NCI-H1048 (cell line): ENCODE measurements around the gene TNNI2.

Experiments used
- DNase-seq: peaks from one replicate; lab custom pipeline; 2025; lab: John Stamatoyannopoulos, UW

TNNI2 gene

GRCh38 chr11:1847006-1847735 is 8.4 kb downstream of the TNNI2 start:
- DNase-seq: no peak

DNA sequence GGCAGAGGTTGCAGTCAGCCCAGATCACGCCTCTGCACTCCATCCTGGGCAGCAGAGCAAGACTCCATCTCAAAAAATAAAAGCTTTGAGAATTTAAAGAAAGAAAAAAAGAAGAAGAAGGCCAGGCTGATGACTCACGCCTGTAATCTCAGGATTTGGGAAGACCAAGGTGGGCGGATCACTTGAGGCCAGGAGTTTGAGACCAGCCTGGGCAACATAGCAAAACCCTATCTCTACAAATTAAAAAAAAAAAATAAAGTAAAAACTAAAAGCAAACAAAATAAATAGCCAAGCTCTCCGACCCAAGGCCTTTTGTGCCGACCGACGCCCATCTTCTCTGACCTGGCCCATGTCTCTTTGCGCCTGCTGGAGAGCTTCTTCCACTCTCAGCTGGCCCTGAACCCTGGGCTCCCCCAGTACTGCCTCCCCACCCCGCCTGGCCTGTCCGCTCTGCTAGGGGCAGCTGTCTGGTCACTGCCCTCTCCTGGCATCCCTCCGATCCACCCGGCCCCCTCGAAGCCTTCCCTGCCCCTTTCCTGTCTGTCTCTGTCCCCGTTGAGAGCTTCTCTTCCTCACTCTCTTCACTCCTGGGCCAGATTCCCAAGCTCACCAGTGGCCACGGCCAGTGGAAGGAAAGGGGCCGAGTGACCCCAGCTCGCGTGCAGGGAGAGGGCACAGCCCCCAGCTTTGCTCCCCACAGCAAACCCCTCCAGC is 9.3 kb downstream of the TNNI2 start:
- DNase-seq: no peak

DNA sequence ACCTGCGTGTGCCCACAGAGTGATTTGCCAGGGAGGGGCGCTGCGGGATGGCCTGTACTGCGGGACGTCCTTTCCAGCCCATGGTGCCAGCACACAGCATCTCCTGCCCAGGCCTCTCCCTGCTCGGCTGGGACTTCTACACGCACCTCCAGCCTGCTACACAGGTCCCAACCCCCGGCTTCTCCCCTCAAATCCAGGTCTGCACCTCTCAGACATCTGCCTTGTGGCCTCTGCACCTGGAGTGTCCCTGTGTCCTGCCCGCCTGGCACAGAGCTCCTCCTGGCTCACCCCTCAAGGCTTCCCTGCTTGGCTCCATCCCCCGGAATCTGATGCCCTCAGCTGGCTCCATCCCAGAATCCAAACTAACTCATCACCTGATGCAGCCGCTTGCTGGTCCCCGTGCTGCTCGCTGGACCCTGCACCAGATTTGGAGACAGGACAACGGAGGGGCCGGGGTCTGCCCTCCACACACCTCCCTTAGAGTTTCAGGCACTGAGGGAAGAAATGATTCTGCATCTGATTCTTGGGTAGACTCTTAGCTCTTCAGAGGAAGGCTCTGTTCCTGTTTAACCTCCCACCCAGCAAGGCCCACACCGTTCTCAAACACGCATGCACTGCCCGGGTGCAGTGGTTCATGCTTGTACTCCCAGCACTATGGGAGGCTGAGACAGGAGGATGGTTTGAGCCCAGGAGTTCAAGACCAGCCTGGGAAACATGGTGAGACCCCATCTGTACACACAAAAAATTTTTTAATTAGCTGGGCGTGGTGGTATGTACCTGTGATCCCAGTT is 10.1 kb downstream of the TNNI2 start:
- DNase-seq: no peak

GRCh38 chr11:1851468-1852180 is 12.8 kb downstream of the TNNI2 start:
- DNase-seq: no peak

DNA sequence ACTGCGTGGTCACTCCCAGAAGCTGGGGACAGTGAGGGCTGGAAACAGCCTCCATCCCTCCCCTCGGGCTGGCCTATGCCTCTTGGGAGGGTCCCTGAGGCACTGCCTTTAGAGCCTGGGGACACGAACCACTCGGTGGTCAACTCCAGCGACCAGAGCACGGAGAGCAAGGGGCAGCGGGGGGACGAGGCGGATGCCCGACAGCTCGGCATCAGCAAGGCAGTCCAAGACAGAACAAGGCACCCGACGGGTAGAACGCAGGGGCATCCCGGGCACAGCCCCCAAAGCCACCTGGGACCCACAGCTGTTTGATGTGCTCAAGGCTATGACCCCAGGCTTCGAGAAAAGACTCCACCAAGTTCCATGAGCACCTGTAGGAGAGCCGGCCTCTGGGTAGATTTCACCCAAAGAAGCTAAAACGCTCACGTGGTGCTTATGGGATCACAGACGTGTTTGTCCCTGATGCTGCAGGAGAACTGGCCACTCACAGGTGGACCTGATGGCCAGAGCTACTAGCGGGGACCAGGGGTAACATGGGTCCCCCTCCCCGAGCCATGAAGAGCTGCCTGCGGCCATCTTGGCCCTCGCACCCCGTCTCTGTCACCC is 13.6 kb downstream of the TNNI2 start:
- DNase-seq: no peak

DNA sequence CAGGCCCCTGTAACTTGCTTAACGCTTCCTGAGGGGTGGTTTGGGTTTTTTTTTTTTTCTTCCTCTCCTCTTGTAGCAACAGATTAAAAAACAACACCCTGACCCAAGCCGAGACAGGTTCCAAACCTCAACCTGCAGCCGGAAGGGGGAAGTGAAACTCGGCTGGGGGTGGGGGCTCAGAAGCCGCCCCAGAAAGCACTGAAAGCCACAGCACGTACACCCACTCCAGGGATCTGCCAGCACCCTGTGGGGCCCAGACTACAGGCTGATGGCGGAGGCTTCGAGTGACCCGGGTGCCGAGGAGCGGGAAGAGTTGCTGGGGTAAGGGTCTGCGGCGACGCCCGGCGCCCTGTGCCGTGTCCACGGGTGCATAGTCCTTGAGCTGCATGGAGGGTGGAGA is 14.1 kb downstream of the TNNI2 start, which contains the start of gene LSP1:
TSS of gene LSP1 (plus strand) at position 208 of the 400 bp plus-strand sequence. CDS start at position 269, 61 bp downstream.
- DNase-seq: no peak

DNA sequence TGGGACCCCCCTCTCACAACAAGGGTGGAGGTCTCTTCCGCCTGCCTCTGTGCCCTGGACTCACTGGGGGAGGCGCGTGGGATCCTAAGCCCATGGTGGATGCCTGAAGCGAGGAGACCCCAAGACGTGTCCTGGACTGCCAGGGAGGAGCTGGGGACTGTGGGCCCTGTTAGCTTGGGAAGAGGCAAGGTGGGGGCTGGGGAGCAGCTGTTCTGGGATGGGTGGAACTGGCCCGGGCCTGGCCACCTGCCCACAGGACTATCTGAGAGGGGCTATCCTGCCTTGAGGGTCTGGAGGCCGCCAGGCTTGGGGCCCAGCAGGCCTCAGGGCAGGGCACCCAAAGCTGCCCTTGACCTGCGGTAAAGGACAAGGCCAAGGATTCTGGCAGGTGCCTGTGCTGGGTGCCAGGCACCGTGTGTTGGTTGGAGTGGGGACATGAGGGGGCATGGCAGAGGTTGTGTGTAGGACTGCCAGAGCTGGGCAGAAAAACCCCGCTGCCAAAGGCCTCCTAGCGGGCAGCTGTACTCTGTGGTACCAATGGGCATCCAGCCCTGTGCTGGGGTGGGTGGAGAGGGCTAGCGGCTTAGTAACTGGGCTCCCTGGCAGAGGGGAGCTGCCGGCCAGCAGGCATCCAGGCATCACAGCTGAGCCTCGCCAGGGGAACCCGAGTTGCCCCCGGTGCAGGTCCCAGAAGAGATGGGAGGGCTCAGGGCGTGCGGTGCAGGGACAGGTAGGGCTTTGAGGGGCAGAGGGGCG is 14.8 kb downstream of the TNNI2 start:
- no peak for DNase-seq

DNA sequence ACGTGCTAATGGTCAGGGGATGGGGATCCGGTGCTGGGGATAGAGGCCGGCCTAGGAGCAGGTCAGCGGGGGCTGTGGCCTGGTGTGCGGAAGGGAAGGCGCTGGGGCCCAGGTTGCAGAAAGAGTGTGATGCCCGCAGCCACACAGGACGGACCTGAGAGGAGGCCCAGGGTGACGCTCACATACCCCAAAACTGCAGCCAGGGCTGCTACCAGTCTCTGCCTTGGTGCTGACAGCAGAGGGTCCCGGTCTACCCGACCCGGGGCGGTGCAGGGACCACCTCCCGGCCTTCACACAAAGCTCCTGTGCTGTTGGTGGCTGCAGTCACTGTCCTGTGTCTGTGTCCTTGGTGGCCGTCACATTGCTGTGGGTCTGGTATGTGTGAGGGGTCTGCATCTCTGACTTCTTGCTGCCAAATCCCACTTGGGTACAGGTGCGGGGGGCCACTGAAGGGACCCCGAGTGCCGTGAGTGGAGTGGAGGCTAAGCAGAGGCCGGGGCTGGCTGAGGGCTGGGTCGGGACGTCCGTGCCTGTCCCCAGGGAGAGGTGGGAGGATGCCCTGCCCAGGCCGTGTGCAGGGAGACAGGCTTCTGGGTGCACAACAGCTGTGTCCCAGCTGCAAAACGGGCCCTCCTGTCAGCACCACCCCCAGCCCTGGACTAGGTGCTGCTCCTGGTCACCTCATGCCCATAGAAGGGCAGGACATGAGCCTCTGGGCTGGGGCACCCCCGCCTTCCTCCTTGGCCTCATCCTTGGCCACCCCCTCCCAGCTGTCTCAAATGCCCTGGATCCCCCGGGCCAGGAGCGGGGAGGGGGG is 15.6 kb downstream of the TNNI2 start:
- DNase-seq: no peak

DNA sequence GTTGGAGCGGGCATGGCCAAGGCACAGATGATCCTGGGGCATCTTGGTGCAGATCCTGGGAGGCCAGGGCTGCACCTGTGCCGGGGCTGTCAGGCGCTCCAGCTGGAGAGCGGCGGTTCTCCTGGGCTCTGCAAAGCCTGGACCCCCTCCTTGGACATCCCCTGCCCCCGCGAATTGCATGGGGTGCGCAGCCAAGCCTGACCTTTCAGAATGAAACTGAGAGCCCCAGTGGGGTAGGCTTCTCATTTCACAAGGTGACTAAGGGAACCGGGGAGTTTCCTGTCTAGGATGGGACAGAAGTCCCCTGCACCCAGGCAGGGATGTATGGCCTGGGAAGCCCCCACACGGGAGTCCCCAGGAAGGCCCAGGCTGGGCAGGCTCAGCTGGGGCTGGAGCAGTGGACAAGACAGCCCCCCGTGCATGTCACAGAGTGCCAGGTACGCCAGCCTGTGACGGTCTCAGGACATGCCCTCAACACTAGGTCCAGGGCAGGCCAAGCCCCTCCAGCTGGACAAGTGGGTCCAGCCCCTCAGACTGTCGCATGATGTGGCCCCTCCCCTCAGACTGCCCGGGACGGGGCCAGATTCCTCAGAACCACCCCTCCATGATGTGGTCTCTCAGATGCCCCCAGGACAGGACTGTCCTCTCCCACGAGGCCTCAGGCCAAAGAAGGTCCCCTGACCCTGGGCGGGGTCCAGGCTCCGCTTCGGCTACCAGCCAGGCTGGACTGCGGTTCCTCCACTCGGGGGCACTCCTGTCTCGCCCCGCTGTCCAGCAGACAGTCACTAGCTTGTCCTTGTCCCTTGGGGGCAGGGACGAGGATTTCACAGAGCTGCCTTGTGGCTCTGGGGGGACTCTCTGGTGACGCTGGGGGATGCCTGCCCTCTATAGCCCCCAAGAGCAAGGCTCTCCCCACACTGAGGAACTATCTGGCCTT is 16.4 kb downstream of the TNNI2 start:
- no peak for DNase-seq

DNA sequence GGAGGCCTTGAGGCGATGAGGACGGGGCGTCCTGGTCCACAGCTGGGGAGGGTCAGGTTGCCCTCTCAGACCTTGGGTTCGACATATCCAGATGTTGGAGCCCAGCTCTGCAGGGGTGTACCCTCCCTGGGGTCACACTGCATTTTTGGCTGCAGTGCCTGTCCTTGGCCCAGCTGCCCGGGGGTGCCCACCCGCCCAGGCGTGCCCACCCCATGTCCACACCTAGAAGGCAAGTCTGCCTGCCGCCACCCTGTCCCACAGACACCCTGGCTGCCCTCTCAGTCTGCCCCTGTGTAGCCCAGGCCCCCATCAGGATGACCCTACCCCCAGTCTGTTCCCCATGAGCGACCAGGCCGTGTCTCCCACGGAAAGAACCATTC is 17.1 kb downstream of the TNNI2 start:
- no peak for DNase-seq

GRCh38 chr11:1856306-1857005 is 17.7 kb downstream of the TNNI2 start:
- DNase-seq: no peak

DNA sequence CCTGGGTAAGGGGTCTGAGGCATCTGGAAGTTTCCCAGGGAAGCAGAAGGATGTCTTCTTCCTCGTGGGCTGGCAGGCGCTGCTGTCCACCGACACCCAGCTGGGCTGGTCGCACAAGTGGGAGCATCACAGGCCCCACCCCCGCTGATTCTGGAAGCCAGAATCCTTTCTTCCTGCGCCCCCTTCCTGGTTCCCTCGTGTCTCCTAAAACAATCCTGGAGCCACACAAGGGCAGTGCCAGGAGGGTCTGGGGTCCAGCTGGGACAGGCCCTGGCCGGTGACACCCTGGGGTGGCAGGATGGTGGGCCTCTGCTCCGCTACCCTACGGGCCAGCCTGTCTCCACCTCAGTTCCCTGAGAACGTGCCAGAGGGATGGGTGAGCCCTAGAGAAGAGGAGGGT is 18.3 kb downstream of the TNNI2 start:
- DNase-seq: no peak

DNA sequence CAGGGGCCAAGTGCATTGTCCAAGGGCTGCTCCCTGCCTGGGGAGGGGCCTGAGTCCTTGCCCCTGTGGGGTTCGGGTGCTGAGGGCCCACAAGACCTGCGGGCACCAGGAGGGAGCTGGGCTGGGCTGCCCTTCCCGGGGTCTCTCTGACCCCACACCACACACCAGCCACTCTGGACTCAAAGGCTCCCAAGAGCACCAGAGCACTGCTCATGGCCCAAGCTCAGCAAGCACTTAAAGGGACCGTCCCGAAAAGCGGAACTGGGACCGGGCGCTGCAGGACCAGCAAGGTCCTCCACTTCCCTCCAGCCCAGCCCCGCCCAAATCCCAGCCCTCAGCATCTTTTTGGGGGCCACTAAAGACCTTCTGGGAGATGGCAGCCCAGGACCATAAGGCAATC is 19.4 kb downstream of the TNNI2 start:
- DNase-seq: no peak

GRCh38 chr11:1858576-1858975 is 19.8 kb downstream of the TNNI2 start:
- DNase-seq: no peak

- no peak for DNase-seq
These were observed 20.2 kb downstream of the TNNI2 start for GRCh38 chr11:1859004-1859403.

GRCh38 chr11:1860108-1860507 is 21.3 kb downstream of the TNNI2 start:
- no peak for DNase-seq

DNA sequence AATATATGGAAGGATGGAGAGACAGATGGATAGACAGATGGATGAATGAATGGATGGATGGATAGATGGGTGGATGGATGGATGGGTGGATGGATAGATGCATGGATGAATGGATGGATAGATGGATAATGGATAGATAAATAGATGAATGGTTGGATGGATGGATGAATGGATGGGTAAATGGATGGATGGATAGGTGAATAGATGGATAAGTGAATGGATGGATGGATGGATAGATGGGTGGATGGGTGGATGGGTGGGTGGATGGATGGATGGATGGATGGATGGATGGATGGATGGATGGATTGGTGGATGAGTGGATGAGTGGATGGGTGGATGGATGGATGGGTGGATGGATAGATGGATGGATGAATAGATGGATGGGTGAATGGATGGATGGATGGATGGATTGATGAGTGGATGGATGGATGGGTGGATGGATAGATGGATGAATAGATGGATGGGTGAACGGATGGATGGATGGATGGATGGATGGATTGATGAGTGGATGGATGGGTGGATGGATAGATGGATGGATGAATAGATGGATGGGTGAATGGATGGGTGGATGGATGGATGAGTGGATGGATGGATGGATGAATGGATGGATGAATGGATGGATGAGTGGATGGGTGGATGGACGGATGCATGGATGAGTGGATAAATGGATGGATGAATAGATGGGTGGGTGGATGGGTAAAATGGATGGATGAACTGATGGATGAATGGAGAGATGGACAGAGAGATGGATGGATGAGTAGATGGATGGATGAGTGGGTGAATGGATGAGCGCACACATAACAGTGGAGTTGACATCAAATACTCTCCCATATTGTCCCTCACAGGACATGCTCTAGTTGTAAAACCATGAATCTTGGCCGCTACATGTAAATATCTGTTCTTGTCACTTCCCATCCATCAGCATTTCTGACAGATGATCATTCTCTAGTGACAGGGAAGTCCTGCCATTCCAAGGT is 22.9 kb downstream of the TNNI2 start:
- DNase-seq: no peak
